ENCODE results near the gene EIF4G2. TPM values are rescaled to one million over a fixed set of nuclear protein-coding genes. Genes with fewer than 3 reads are reported as not detected.

EIF4G2 gene
- total RNA-seq, 1 donor from 2014 or later, result 528 TPM

- no peak for DNase-seq (ENCODE audit: low read depth)
- TF ChIP-seq CTCF (conservative IDR thresholded peaks at IDR 0.05; ENCODE audit: low read depth, low read length), result no peak
- no peak overlapping the region for H3K4me3 ChIP-seq (ENCODE audit: low read depth, low read length)
These were observed 11.2 kb downstream of the EIF4G2 start for GRCh38 chr11:10797531-10797930.

DNA sequence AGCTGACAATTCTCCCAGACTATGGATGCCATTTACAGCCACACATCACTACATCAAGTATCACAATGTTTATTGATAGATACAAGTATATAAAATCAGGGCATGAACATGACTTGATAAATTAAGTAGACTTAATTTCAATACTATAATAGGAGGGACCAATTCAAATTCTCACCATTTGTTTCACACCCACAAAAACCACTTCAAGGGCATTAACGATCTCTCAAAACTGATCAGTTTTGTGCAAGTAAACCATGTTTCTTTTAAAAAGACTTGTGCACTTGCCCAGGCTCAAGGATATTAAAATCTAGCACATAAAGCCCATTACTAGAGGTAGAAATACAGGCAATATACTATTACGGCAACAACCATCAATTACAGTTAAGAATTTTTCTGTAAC is 11.7 kb downstream of the EIF4G2 start:
- no peak for DNase-seq (ENCODE audit: low read depth)
- no peak for TF ChIP-seq CTCF (conservative IDR thresholded peaks at IDR 0.05; ENCODE audit: low read depth, low read length)
- H3K4me3 ChIP-seq (ENCODE audit: low read depth, low read length), result no peak overlapping the region

DNA sequence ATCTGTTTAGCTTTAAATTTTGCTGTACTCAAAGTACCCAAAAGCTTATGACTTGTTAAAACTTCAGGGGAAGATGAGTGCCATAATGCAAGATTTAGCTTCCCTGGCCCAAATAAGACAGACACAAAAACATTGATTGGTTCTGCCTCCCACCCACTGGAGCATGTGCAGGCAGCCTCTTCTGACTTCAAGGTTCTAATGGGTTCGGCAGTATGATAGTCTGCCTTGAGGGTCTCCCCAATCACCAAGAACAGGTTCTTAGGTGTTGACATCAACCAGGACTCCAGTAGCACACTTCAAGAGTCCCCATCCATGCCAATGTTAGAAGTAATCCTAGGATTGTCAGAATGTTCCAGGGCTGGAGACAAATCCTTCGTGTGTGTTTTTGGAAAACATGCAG is 12.5 kb downstream of the EIF4G2 start:
- TF ChIP-seq CTCF (conservative IDR thresholded peaks at IDR 0.05; ENCODE audit: low read depth, low read length), result no peak
- H3K4me3 ChIP-seq (ENCODE audit: low read depth, low read length), result no peak overlapping the region
- no peak for DNase-seq (ENCODE audit: low read depth)

- no peak for TF ChIP-seq CTCF (conservative IDR thresholded peaks at IDR 0.05; ENCODE audit: low read depth, low read length)
- no peak for DNase-seq (ENCODE audit: low read depth)
- H3K4me3 ChIP-seq (ENCODE audit: low read depth, low read length), result no peak overlapping the region
These were observed 15.1 kb downstream of the EIF4G2 start for GRCh38 chr11:10793470-10794255.

- TF ChIP-seq CTCF (conservative IDR thresholded peaks at IDR 0.05; ENCODE audit: low read depth, low read length), result peak; percentile 87
- peak overlapping the region; percentile 23 for H3K4me3 ChIP-seq (ENCODE audit: low read depth, low read length)
- DNase-seq (ENCODE audit: low read depth), result no peak
These were observed 16.2 kb downstream of the EIF4G2 start for GRCh38 chr11:10792385-10793068.

GRCh38 chr11:10786451-10786850 is 22.3 kb downstream of the EIF4G2 start:
- no peak overlapping the region for H3K4me3 ChIP-seq (ENCODE audit: low read depth, low read length)
- TF ChIP-seq CTCF (conservative IDR thresholded peaks at IDR 0.05; ENCODE audit: low read depth, low read length), result no peak
- DNase-seq (ENCODE audit: low read depth), result no peak

GRCh38 chr11:10785146-10785474 is 23.6 kb downstream of the EIF4G2 start:
- TF ChIP-seq CTCF (conservative IDR thresholded peaks at IDR 0.05; ENCODE audit: low read depth, low read length), result no peak
- H3K4me3 ChIP-seq (ENCODE audit: low read depth, low read length), result no peak overlapping the region
- no peak for DNase-seq (ENCODE audit: low read depth)

Data from epithelial cell of proximal tubule (primary cell).